Measurements from ENCODE around the gene GAPDHS.

GAPDHS gene

DNA sequence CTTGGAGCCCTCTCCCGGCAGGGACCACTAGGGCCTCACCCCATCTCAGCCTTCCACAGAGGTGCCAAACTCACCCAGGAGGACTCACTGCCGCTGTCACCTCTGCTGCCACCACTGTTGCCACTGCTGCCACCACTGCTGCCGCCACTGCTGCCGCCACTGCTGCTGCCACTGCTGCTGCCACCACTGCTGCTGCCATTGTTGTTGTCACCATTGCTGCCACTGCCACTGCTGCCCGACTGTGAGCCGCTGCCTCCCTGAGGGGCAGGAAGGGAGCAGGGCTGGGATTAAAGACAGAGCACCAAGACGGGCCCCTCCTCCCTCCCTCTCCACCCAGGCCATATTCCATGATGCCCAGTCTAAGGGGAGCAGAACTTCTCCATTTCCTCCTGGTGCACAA, 21.9 kb upstream of the GAPDHS start:
- no peaks in the 10 kb centered on the region for H3K27me3 ChIP-seq (ENCODE audit: control insufficient read depth, insufficient read depth, low read length)

DNA sequence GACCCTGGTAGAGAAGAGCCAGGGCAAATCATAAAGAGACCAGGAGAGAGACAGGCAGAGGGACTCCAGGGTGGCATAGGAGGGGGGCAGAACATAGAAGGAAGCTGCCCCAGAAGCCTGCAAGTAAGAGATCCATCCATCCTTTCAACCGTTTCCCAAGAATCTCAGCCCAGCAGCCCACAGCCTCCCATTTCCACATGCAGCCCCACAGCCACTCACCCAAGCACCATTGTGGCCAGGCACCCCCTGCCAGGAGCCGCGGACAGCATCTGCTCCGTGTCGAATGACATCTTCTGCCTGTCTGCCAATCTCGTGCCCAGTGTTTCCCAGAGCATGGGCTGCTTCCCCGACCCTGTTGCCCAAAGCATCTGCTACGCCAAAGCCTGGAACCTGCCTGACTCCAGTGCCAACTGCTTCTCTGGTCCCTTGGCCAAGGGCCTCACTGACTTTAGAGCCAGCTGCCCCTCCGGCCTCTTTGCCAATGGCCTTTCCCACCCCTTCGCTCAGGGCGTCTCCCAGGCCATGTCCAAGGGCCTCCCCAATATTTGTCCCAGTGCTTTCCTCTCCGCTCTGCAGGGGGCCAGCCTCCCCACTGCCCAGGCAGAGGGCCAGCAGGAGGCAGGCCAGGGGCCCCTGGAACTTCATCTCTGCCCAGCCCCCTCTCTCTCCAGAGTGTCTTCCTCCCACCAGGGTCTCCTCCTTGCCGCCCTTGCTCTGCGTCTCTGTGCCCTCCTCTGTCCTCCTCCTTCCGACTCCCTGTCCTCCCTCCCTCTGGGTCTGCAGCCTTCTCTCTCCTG, 20.2 kb upstream of the GAPDHS start:
- Histone ChIP-seq H3K4me1 (peaks cover 5% of the 10 kb centered on the region), H3K9me3 (ENCODE audit: control insufficient read depth, low read length) (no peaks in the 10 kb centered on the region), H3K36me3 (ENCODE audit: control insufficient read depth, insufficient read depth, low read length) (no peaks in the 10 kb centered on the region), H3K27ac (no peak overlapping the region), H3K27me3 (ENCODE audit: control insufficient read depth, insufficient read depth, low read length) (no peaks in the 10 kb centered on the region), H3K79me2 (no peaks in the 10 kb centered on the region), H3K9ac (no peak overlapping the region), H3K4me2 (ENCODE audit: low read length) (no peak overlapping the region), H3K4me3 (ENCODE audit: low read depth, low read length) (no peak overlapping the region), H2AFZ (no peak overlapping the region)
- TF ChIP-seq, protein P1, sequence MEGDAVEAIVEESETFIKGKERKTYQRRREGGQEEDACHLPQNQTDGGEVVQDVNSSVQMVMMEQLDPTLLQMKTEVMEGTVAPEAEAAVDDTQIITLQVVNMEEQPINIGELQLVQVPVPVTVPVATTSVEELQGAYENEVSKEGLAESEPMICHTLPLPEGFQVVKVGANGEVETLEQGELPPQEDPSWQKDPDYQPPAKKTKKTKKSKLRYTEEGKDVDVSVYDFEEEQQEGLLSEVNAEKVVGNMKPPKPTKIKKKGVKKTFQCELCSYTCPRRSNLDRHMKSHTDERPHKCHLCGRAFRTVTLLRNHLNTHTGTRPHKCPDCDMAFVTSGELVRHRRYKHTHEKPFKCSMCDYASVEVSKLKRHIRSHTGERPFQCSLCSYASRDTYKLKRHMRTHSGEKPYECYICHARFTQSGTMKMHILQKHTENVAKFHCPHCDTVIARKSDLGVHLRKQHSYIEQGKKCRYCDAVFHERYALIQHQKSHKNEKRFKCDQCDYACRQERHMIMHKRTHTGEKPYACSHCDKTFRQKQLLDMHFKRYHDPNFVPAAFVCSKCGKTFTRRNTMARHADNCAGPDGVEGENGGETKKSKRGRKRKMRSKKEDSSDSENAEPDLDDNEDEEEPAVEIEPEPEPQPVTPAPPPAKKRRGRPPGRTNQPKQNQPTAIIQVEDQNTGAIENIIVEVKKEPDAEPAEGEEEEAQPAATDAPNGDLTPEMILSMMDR (IDR thresholded peaks at IDR 0.05) = no peak

More for the DNA sequence above, 21.9 kb upstream of the GAPDHS start:
- Histone ChIP-seq H3K9me3 (ENCODE audit: control insufficient read depth, low read length) (no peaks in the 10 kb centered on the region), H3K27ac (no peak overlapping the region), H3K4me1 (peaks cover 5% of the 10 kb centered on the region), H3K9ac (no peak overlapping the region), H2AFZ (no peak overlapping the region), H3K79me2 (no peaks in the 10 kb centered on the region), H3K36me3 (ENCODE audit: control insufficient read depth, insufficient read depth, low read length) (no peaks in the 10 kb centered on the region), H3K4me3 (ENCODE audit: low read depth, low read length) (no peak overlapping the region), H3K4me2 (ENCODE audit: low read length) (no peak overlapping the region)
- TF ChIP-seq, protein P1 (IDR thresholded peaks at IDR 0.05) = no peak

DNA sequence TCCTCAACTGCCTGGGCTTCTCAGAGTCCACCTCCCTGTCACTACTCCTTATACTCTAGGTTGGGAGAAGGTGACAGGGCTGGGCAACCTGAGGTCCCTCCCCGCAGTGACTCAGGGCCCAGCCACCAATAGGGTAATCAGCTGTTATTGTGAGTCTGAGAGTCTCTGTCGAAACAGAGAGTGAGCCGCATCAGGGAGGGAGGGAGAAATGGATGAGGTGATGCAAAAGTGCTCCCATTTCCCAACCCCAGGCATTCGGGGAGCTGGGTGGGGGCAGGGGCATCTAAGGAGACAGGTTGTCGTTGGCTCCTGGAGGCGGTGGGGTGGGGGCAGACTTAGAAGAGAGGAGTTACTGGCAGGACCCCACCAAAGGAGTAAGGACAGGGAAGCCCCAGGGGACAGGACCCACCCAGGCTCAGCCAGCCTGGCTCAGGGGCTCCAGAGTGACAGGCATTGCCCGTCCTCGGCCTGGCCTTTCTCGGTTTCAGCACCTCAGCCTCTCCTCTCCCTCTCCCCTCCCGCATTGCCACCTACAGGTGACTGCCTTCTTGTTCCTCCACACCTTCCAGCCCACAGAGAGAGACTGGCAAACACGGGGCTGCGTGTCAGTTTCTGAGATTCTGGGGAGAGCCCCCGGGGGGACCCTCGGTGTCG, 19.5 kb upstream of the GAPDHS start, which contains the start of gene DMKN:
TSS of gene DMKN (minus strand) at position 22 of the 654 bp plus-strand sequence. CDS start 174 bp downstream, outside the sequence.
- H3K4me2 ChIP-seq (ENCODE audit: low read length) = no peak within 1 kb of the TSS
- H3K27me3 ChIP-seq (ENCODE audit: control insufficient read depth, insufficient read depth, low read length) = no peaks in the 10 kb centered on the region
- H3K36me3 ChIP-seq (ENCODE audit: control insufficient read depth, insufficient read depth, low read length) = no peaks in the 10 kb centered on the region
- peaks cover 5% of the 10 kb centered on the region for H3K4me1 ChIP-seq
- no peak within 1 kb of the TSS for H3K4me3 ChIP-seq (ENCODE audit: low read depth, low read length)
- no peaks in the 10 kb centered on the region for H3K79me2 ChIP-seq
- TF ChIP-seq, protein P1 (IDR thresholded peaks at IDR 0.05) = peak; percentile 18
- no peak within 1 kb of the TSS for H3K9ac ChIP-seq
- H3K27ac ChIP-seq = no peak within 1 kb of the TSS
- H3K9me3 ChIP-seq (ENCODE audit: control insufficient read depth, low read length) = no peaks in the 10 kb centered on the region
- peak within 1 kb of the TSS; percentile 79 for H2AFZ ChIP-seq

DNA sequence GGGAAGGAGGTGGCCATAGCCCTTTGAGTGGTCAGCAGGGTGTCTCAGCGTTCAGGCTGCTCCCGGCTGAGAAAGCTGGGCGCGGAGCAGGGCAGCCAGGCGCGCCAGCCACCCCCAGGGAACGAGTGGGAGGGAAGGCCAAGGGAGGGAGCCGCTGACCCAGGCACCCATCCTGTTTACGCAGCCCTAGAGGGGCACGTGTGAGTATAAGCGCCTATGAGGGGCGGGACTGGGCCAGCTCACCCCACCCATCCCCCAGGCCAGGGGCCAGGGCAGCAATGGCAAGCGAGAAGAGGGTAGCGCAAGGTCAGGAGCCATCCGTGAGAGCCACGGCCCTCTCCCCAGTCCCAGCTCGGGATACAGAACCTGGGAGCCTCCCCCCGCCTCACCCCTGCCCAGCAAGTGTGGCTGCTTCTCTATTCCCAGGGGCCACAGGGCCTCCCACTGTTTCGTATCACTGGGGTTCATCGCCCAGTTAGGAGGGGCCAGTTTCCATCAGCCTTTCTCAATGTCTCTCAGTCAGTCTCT, 18.9 kb upstream of the GAPDHS start:
- no peaks in the 10 kb centered on the region for H3K79me2 ChIP-seq
- H2AFZ ChIP-seq = peak overlapping the region; percentile 79
- H3K4me2 ChIP-seq (ENCODE audit: low read length) = no peak overlapping the region
- H3K4me3 ChIP-seq (ENCODE audit: low read depth, low read length) = no peak overlapping the region
- TF ChIP-seq, protein P1 (IDR thresholded peaks at IDR 0.05) = no peak
- H3K9me3 ChIP-seq (ENCODE audit: control insufficient read depth, low read length) = no peaks in the 10 kb centered on the region
- no peak overlapping the region for H3K27ac ChIP-seq
- no peaks in the 10 kb centered on the region for H3K36me3 ChIP-seq (ENCODE audit: control insufficient read depth, insufficient read depth, low read length)
- H3K27me3 ChIP-seq (ENCODE audit: control insufficient read depth, insufficient read depth, low read length) = no peaks in the 10 kb centered on the region
- peaks cover 5% of the 10 kb centered on the region for H3K4me1 ChIP-seq
- no peak overlapping the region for H3K9ac ChIP-seq
